CD4-positive, alpha-beta T cell (primary cell): ENCODE data around the gene POC1B. TPM values are rescaled to one million over a fixed set of nuclear protein-coding genes. Genes with fewer than 3 reads are reported as not detected.

Source experiments
- ATAC-seq: fragments of 200-7000 bp; cut with Tn5 transposase; one replicate; pipeline ENCODE4 v1.10.0; 2022; ENCODE audit warnings: mild to moderate bottlenecking; ENCODE audit not compliant: poor library complexity
- CTCF ChIA-PET: fragments of 350-600 bp; sonication (Branson Sonifier 250); formaldehyde crosslinking; loops from one replicate; lab custom pipeline; 2021; ENCODE audit warnings: antibody characterized with exemption, inconsistent platforms; lab: Charles Lee
- POLR2A ChIA-PET: fragments of 350-600 bp; sonication (Branson Sonifier 250); formaldehyde crosslinking; loops from one replicate; lab custom pipeline; 2021; ENCODE audit warnings: antibody characterized with exemption, inconsistent platforms; lab: Charles Lee
- DNase-seq, 14 experiments: peaks; one replicate each; pipeline ENCODE4 v3.0.0-alpha.2; 2013 to 2020; ENCODE audit warnings: mixed read lengths in 2 of 14
- H3K27ac ChIP-seq, 2 donors: one replicate each; pipeline versions ENCODE4 v1.5.1 to v1.7.0; 2013; ENCODE audit warnings: low read length in 2 of 2, low read depth in 1 of 2, mild to moderate bottlenecking in 1 of 2
- H3K27me3 ChIP-seq, 2 experiments: 1 replicate in 1 of 2; 2 replicates in 1 of 2; pipeline versions ENCODE4 v1.6.1 to v1.7.0; 2013; ENCODE audit warnings: low read length in 2 of 2, control low read depth in 1 of 2, mild to moderate bottlenecking in 1 of 2, moderate library complexity in 1 of 2; ENCODE audit not compliant: insufficient read depth in 2 of 2, control insufficient read depth in 1 of 2
- H3K36me3 ChIP-seq: one replicate; pipeline ENCODE4 v1.6.1; 2013; ENCODE audit warnings: low read length, control low read depth; ENCODE audit not compliant: insufficient read depth
- H3K4me1 ChIP-seq: one replicate; pipeline ENCODE4 v1.6.1; 2013; ENCODE audit warnings: low read length, control low read depth; ENCODE audit not compliant: insufficient read depth
- H3K4me3 ChIP-seq: one replicate; pipeline ENCODE4 v1.5.1; 2013; ENCODE audit warnings: mild to moderate bottlenecking, low read length, moderate library complexity
- H3K9me3 ChIP-seq, 2 experiments: 1 replicate in 1 of 2; 2 replicates in 1 of 2; pipeline versions ENCODE4 v1.6.1 to v1.7.0; 2013; ENCODE audit warnings: low read length in 2 of 2, mild to moderate bottlenecking in 2 of 2, control low read depth in 1 of 2, moderate library complexity in 1 of 2; ENCODE audit not compliant: control insufficient read depth in 1 of 2, insufficient read depth in 1 of 2
- H3K27ac Mint-ChIP-seq: one replicate; pipeline ENCODE4 v1.8.0; 2020; ENCODE audit warnings: mixed read lengths
- H3K27me3 Mint-ChIP-seq: one replicate; pipeline ENCODE4 v1.8.0; 2021; ENCODE audit warnings: mixed read lengths
- H3K36me3 Mint-ChIP-seq: one replicate; pipeline ENCODE4 v1.8.0; 2021; ENCODE audit warnings: low read depth, mixed read lengths
- H3K4me1 Mint-ChIP-seq: one replicate; pipeline ENCODE4 v1.8.0; 2021; ENCODE audit warnings: low read depth, mixed read lengths
- H3K4me3 Mint-ChIP-seq: one replicate; pipeline ENCODE4 v1.8.0; 2020; ENCODE audit warnings: mild to moderate bottlenecking, mixed read lengths
- H3K9me3 Mint-ChIP-seq: one replicate; pipeline ENCODE4 v1.8.0; 2020; ENCODE audit warnings: mixed read lengths
- CTCF ChIP-seq: fragments of 200-600 bp; IDR thresholded peaks from one replicate; pipeline ENCODE4 v1.8.0; 2022; ENCODE audit warnings: antibody characterized with exemption, mild to moderate bottlenecking
- intact Hi-C, 2 experiments: fragments of 100-400 bp; cut with DNase I in 1 of 2; cut with micrococcal nuclease in 1 of 2; formaldehyde crosslinking; loops; one replicate each; pipeline versions ENCODE4 v1.15.1 to v1.9.0; 2023 to 2025; cut with DNase I, micrococcal nuclease
- total RNA-seq, 174 experiments: library from RNA in 2 of 174; stranded (reverse) in 2 of 174; gene quantifications; one replicate each; pipeline ENCODE4 v1.2.3 and lab custom pipeline; 2021 to 2026

POC1B gene
- total RNA-seq, 2 experiments from 2014 or later, result 14.9 to 16.2 TPM

GRCh38 chr12:89429528-89429927 is 96.3 kb downstream of the POC1B start:
- ChIA-PET CTCF (no interaction called here), POLR2A (no interaction called here)
- no peak for DNase-seq
- H3K4me3 ChIP-seq, result no peak overlapping the region
- Mint-ChIP-seq H3K27ac (no peak overlapping the region), H3K4me3 (no peak overlapping the region), H3K36me3 (peaks cover 21% of the 10 kb centered on the region), H3K27me3 (no peaks in the 10 kb centered on the region), H3K4me1 (peaks cover 34% of the 10 kb centered on the region), H3K9me3 (no peaks in the 10 kb centered on the region)
- H3K9me3 ChIP-seq, result no peaks in the 10 kb centered on the region
- H3K4me1 ChIP-seq, result peaks cover 13% of the 10 kb centered on the region
- peaks cover 5% of the 10 kb centered on the region for H3K36me3 ChIP-seq
- H3K27me3 ChIP-seq, result no peaks in the 10 kb centered on the region
- ATAC-seq, result no peak
- no peak overlapping the region for H3K27ac ChIP-seq
- TF ChIP-seq CTCF, result no peak
- intact Hi-C loops, result no loop called here

- ChIA-PET POLR2A (interaction anchor here (1.5 kb wide), 1 partner anchor 74 kb away, joined by 6 read pairs; no protein-coding TSS in a partner anchor), CTCF (interaction anchor here (1.0 kb wide), 1 partner anchor 9 kb away, joined by 3 read pairs; no protein-coding TSS in a partner anchor)
- DNase-seq, result peak in 2 of 14 experiments; percentile 10 to 59
- peaks cover 34% of the 10 kb centered on the region for H3K4me1 Mint-ChIP-seq
- peak; percentile 48 for ATAC-seq
- intact Hi-C loops, result no loop called here
- peak overlapping the region; percentile 9 for H3K27ac Mint-ChIP-seq
- H3K27me3 Mint-ChIP-seq, result no peaks in the 10 kb centered on the region
- Histone ChIP-seq H3K36me3 (peaks cover 4% of the 10 kb centered on the region), H3K9me3 (no peaks in the 10 kb centered on the region), H3K27ac (peak overlapping the region in 1 of 2 donors; percentile 2), H3K4me3 (no peak overlapping the region), H3K27me3 (no peaks in the 10 kb centered on the region), H3K4me1 (peaks cover 13% of the 10 kb centered on the region)
- peaks cover 21% of the 10 kb centered on the region for H3K36me3 Mint-ChIP-seq
- peak overlapping the region; percentile 58 for H3K4me3 Mint-ChIP-seq
- H3K9me3 Mint-ChIP-seq, result no peaks in the 10 kb centered on the region
- no peak for TF ChIP-seq CTCF
Observed at GRCh38 chr12:89427508-89428156, 98.2 kb downstream of the POC1B start.

- ChIA-PET CTCF (no interaction called here), POLR2A (no interaction called here)
- no peaks in the 10 kb centered on the region for H3K27me3 Mint-ChIP-seq
- intact Hi-C loops, result no loop called here
- ATAC-seq, result no peak
- Histone ChIP-seq H3K9me3 (no peaks in the 10 kb centered on the region), H3K4me3 (no peak overlapping the region), H3K27ac (no peak overlapping the region), H3K36me3 (peaks cover 3% of the 10 kb centered on the region), H3K4me1 (peaks cover 13% of the 10 kb centered on the region), H3K27me3 (no peaks in the 10 kb centered on the region)
- H3K36me3 Mint-ChIP-seq, result peaks cover 28% of the 10 kb centered on the region
- H3K9me3 Mint-ChIP-seq, result no peaks in the 10 kb centered on the region
- H3K4me3 Mint-ChIP-seq, result no peak overlapping the region
- no peak for TF ChIP-seq CTCF
- no peak for DNase-seq
- no peak overlapping the region for H3K27ac Mint-ChIP-seq
- H3K4me1 Mint-ChIP-seq, result peaks cover 25% of the 10 kb centered on the region
Observed at GRCh38 chr12:89424846-89425245, 101.0 kb downstream of the POC1B start.
